ACC112 (cell line): ENCODE data around the gene NSG1.

ENCODE experiments used
- H2AFZ ChIP-seq: fragments of 200-600 bp; sonication (generic); one replicate; pipeline ENCODE4 v1.6.0; 2017; ENCODE audit warnings: antibody characterized with exemption, low read length; ENCODE audit not compliant: unreplicated experiment
- H3K27ac ChIP-seq: fragments of 200-600 bp; sonication (generic); 2 replicates; pipeline ENCODE4 v1.5.1; 2014; ENCODE audit warnings: low read depth, mild to moderate bottlenecking, antibody characterized with exemption, low read length, moderate library complexity
- H3K27me3 ChIP-seq: fragments of 200-600 bp; sonication (generic); 2 replicates; pipeline ENCODE4 v1.6.1; 2014; ENCODE audit warnings: mild to moderate bottlenecking, antibody characterized with exemption, low read length, moderate library complexity, mixed read lengths; ENCODE audit not compliant: insufficient read depth
- H3K36me3 ChIP-seq: fragments of 200-600 bp; sonication (generic); 2 replicates; pipeline ENCODE4 v1.6.1; 2016; ENCODE audit warnings: mild to moderate bottlenecking, antibody characterized with exemption, low read length, moderate library complexity, mixed read lengths; ENCODE audit not compliant: insufficient read depth
- H3K4me1 ChIP-seq: fragments of 200-600 bp; sonication (generic); one replicate; pipeline ENCODE4 v1.6.1; 2016; ENCODE audit warnings: low read length, mixed read lengths; ENCODE audit not compliant: insufficient read depth, unreplicated experiment, control insufficient read depth
- H3K4me3 ChIP-seq: fragments of 200-600 bp; sonication (generic); 2 replicates; pipeline ENCODE4 v1.5.1; 2014; ENCODE audit warnings: mild to moderate bottlenecking, low read depth, low read length
- H3K79me2 ChIP-seq: fragments of 200-600 bp; sonication (generic); one replicate; pipeline ENCODE4 v1.6.0; 2016; ENCODE audit warnings: low read length; ENCODE audit not compliant: control insufficient read depth, unreplicated experiment, insufficient read depth

Gene NSG1

GRCh38 chr4:4376074-4376473 lies 10.8 kb upstream of the NSG1 start:
- Histone ChIP-seq H3K27ac (no peak overlapping the region), H3K36me3 (no peaks in the 10 kb centered on the region), H3K27me3 (peaks cover 74% of the 10 kb centered on the region), H3K4me3 (no peak overlapping the region), H2AFZ (no peak overlapping the region), H3K79me2 (no peaks in the 10 kb centered on the region), H3K4me1 (no peaks in the 10 kb centered on the region)

- H3K4me3 ChIP-seq = no peak overlapping the region
- no peaks in the 10 kb centered on the region for H3K4me1 ChIP-seq
- H2AFZ ChIP-seq = no peak overlapping the region
- H3K79me2 ChIP-seq = no peaks in the 10 kb centered on the region
- peaks cover 72% of the 10 kb centered on the region for H3K27me3 ChIP-seq
- H3K36me3 ChIP-seq = no peaks in the 10 kb centered on the region
- H3K27ac ChIP-seq = no peak overlapping the region
Observed at GRCh38 chr4:4377191-4377590, 9.7 kb upstream of the NSG1 start.

GRCh38 chr4:4377732-4378460 lies 9.0 kb upstream of the NSG1 start:
- no peaks in the 10 kb centered on the region for H3K36me3 ChIP-seq
- no peak overlapping the region for H3K27ac ChIP-seq
- H3K4me3 ChIP-seq = no peak overlapping the region
- no peaks in the 10 kb centered on the region for H3K4me1 ChIP-seq
- H2AFZ ChIP-seq = no peak overlapping the region
- H3K79me2 ChIP-seq = no peaks in the 10 kb centered on the region
- H3K27me3 ChIP-seq = peaks cover 72% of the 10 kb centered on the region

GRCh38 chr4:4379540-4380087 lies 7.3 kb upstream of the NSG1 start:
- no peak overlapping the region for H3K27ac ChIP-seq
- H2AFZ ChIP-seq = no peak overlapping the region
- no peaks in the 10 kb centered on the region for H3K36me3 ChIP-seq
- H3K27me3 ChIP-seq = peaks cover 71% of the 10 kb centered on the region
- no peaks in the 10 kb centered on the region for H3K4me1 ChIP-seq
- H3K4me3 ChIP-seq = no peak overlapping the region
- H3K79me2 ChIP-seq = no peaks in the 10 kb centered on the region

- Histone ChIP-seq H3K79me2 (no peaks in the 10 kb centered on the region), H3K4me1 (no peaks in the 10 kb centered on the region), H3K27me3 (peaks cover 75% of the 10 kb centered on the region), H3K27ac (no peak overlapping the region), H2AFZ (no peak overlapping the region), H3K4me3 (no peak overlapping the region), H3K36me3 (no peaks in the 10 kb centered on the region)
Observed at GRCh38 chr4:4383085-4383484, 3.8 kb upstream of the NSG1 start.

GRCh38 chr4:4384837-4385236 lies 2.1 kb upstream of the NSG1 start:
- Histone ChIP-seq H3K36me3 (no peaks in the 10 kb centered on the region), H3K4me3 (no peak overlapping the region), H2AFZ (no peak overlapping the region), H3K27me3 (peaks cover 71% of the 10 kb centered on the region), H3K79me2 (no peaks in the 10 kb centered on the region), H3K4me1 (no peaks in the 10 kb centered on the region), H3K27ac (no peak overlapping the region)

GRCh38 chr4:4385729-4386295 lies 1.1 kb upstream of the NSG1 start:
- Histone ChIP-seq H3K4me3 (peak overlapping the region; percentile 78), H3K79me2 (no peaks in the 10 kb centered on the region), H3K36me3 (no peaks in the 10 kb centered on the region), H2AFZ (peak overlapping the region; percentile 81), H3K27me3 (peaks cover 66% of the 10 kb centered on the region), H3K4me1 (no peaks in the 10 kb centered on the region), H3K27ac (no peak overlapping the region)

GRCh38 chr4:4386296-4386735 lies 586 bp upstream of the NSG1 start:
- peaks cover 63% of the 10 kb centered on the region for H3K27me3 ChIP-seq
- H3K4me3 ChIP-seq = peak overlapping the region; percentile 78
- H3K36me3 ChIP-seq = no peaks in the 10 kb centered on the region
- no peaks in the 10 kb centered on the region for H3K79me2 ChIP-seq
- H3K4me1 ChIP-seq = no peaks in the 10 kb centered on the region
- no peak overlapping the region for H3K27ac ChIP-seq
- H2AFZ ChIP-seq = peak overlapping the region; percentile 81

GRCh38 chr4:4387531-4388310 lies 819 bp downstream of the NSG1 start:
- peak overlapping the region; percentile 5 for H2AFZ ChIP-seq
- no peaks in the 10 kb centered on the region for H3K4me1 ChIP-seq
- H3K27me3 ChIP-seq = peaks cover 55% of the 10 kb centered on the region

GRCh38 chr4:4388311-4388790 lies 1.4 kb downstream of the NSG1 start:
- no peaks in the 10 kb centered on the region for H3K36me3 ChIP-seq
- H3K27ac ChIP-seq = no peak overlapping the region
- H3K27me3 ChIP-seq = peaks cover 49% of the 10 kb centered on the region
- no peaks in the 10 kb centered on the region for H3K4me1 ChIP-seq
- no peaks in the 10 kb centered on the region for H3K79me2 ChIP-seq
- peak overlapping the region; percentile 78 for H3K4me3 ChIP-seq
- H2AFZ ChIP-seq = peak overlapping the region; percentile 5

More at GRCh38 chr4:4387531-4388310, 819 bp downstream of the NSG1 start:
- no peaks in the 10 kb centered on the region for H3K36me3 ChIP-seq
- no peaks in the 10 kb centered on the region for H3K79me2 ChIP-seq
- H3K27ac ChIP-seq = no peak overlapping the region
- peak overlapping the region; percentile 78 for H3K4me3 ChIP-seq
